ENCODE results near the gene BCAR3. TPM values are rescaled to one million over a fixed set of nuclear protein-coding genes. Genes with fewer than 3 reads are reported as not detected.

The BCAR3 gene
- total RNA-seq, 2 donors from 2014 or later, result 22.9 to 52.8 TPM

GRCh38 chr1:93516164-93516563 is 165.5 kb downstream of the BCAR3 start:
- TF ChIP-seq CTCF (IDR thresholded peaks at IDR 0.05) (no peak), POLR2A (IDR thresholded peaks at IDR 0.05) (no peak), POLR2AphosphoS5 (IDR thresholded peaks at IDR 0.05) (no peak)
- H3K27me3 ChIP-seq (replicated peaks; ENCODE audit: insufficient read depth), result no peaks in the 10 kb centered on the region
- no peak overlapping the region for H3K27ac ChIP-seq
- DNase-seq (ENCODE audit: low spot score), result no peak
- H3K4me1 ChIP-seq (replicated peaks), result no peaks in the 10 kb centered on the region
- no peaks in the 10 kb centered on the region for H3K9me3 ChIP-seq
- H3K36me3 ChIP-seq, result no peaks in the 10 kb centered on the region
- 95% methylated on average over 5 of the region's 5 CpGs for WGBS
- intact Hi-C loops (cut with DNase I), result no loop called here
- no peak overlapping the region for H3K4me3 ChIP-seq

Other genes with a start within 250 kb of the BCAR3 start
- gene FNBP1L, start 233.7 kb downstream of the BCAR3 start, total RNA-seq, result 10 to 100 TPM; 41.1 to 49.7 TPM
- gene DNTTIP2, start 197.4 kb upstream of the BCAR3 start, total RNA-seq, result 10 to 100 TPM; 15.9 to 26.1 TPM
- gene GCLM, start 227.6 kb upstream of the BCAR3 start, total RNA-seq, result 10 to 100 TPM in 1 of 2 donors, 1 to 10 TPM in 1; 6.5 to 14.1 TPM

All from prostate gland (tissue), 2 donors.